ENCODE measurements around the gene STK33.

Gene STK33

GRCh38 chr11:8601376-8602133, 7.5 kb upstream of the STK33 start:
- no peak for DNase-seq

- DNase-seq: no peak
Measured at GRCh38 chr11:8598506-8598905, 4.5 kb upstream of the STK33 start.

GRCh38 chr11:8597182-8597581, 3.2 kb upstream of the STK33 start:
- peak; percentile 24 for DNase-seq

- no peak for DNase-seq
Measured at GRCh38 chr11:8596504-8597046, 2.5 kb upstream of the STK33 start.

- DNase-seq: no peak
Measured at GRCh38 chr11:8593455-8593854, 573 bp downstream of the STK33 start.

- no peak for DNase-seq
Measured at GRCh38 chr11:8587915-8588314, 6.1 kb downstream of the STK33 start.

- no peak for DNase-seq
Measured at GRCh38 chr11:8586805-8587204, 7.2 kb downstream of the STK33 start.

GRCh38 chr11:8586184-8586583, 7.8 kb downstream of the STK33 start:
- DNase-seq: no peak

GRCh38 chr11:8584511-8584910, 9.5 kb downstream of the STK33 start:
- peak; percentile 11 for DNase-seq

GRCh38 chr11:8584082-8584481, 9.9 kb downstream of the STK33 start:
- DNase-seq: no peak

- DNase-seq: no peak
Measured at GRCh38 chr11:8581300-8581699, 12.7 kb downstream of the STK33 start.

- DNase-seq: no peak
Measured at GRCh38 chr11:8577791-8578581, 16.0 kb downstream of the STK33 start.

- DNase-seq: no peak
Measured at GRCh38 chr11:8574798-8575197, 19.2 kb downstream of the STK33 start.

GRCh38 chr11:8573777-8574176, 20.3 kb downstream of the STK33 start:
- DNase-seq: peak; percentile 17

- DNase-seq: no peak
Measured at GRCh38 chr11:8567602-8568198, 26.3 kb downstream of the STK33 start.

- DNase-seq: peak; percentile 82
Measured at GRCh38 chr11:8566613-8567210, 27.3 kb downstream of the STK33 start.

- no peak for DNase-seq
Measured at GRCh38 chr11:8564526-8564925, 29.5 kb downstream of the STK33 start.

- DNase-seq: no peak
Measured at GRCh38 chr11:8561461-8561860, 32.6 kb downstream of the STK33 start.

- no peak for DNase-seq
Measured at GRCh38 chr11:8558436-8558835, 35.6 kb downstream of the STK33 start.

GRCh38 chr11:8545698-8546366, 48.2 kb downstream of the STK33 start:
- peak; percentile 4 for DNase-seq

GRCh38 chr11:8544807-8545206, 49.2 kb downstream of the STK33 start:
- no peak for DNase-seq

GRCh38 chr11:8543278-8543677, 50.8 kb downstream of the STK33 start:
- DNase-seq: no peak

GRCh38 chr11:8541448-8541847, 52.6 kb downstream of the STK33 start:
- no peak for DNase-seq
